OCI-LY7 (cell line): ENCODE results near the gene CFAP210. TPM values are rescaled to one million over a fixed set of nuclear protein-coding genes. Genes with fewer than 3 reads are reported as not detected.
"Not testable (repeated sequence)": the region's sequence is repeated elsewhere in the genome, so short reads cannot be mapped to it uniquely, and the experiment has no call there.

Experiments
- BruUV-seq: library from RNA; stranded (reverse); fragments of 400-500 nt; replicated peaks from 2 replicates; lab custom pipeline; 2021; lab: Mats Ljungman, UMichigan
- CTCF ChIA-PET: fragments of 300-600 bp; sonication (Branson Sonifier 250); formaldehyde crosslinking; loops from one replicate; lab custom pipeline; 2022; ENCODE audit warnings: antibody characterized with exemption; ENCODE audit not compliant: unreplicated experiment; lab: Charles Lee
- POLR2A ChIA-PET: fragments of 300-600 bp; sonication (Branson Sonifier 250); formaldehyde crosslinking; loops from one replicate; lab custom pipeline; 2022; ENCODE audit warnings: antibody characterized with exemption; lab: Charles Lee
- DNase-seq: peaks from one replicate; pipeline ENCODE4 v3.0.0-alpha.2; 2015; ENCODE audit warnings: low spot score
- H2AFZ ChIP-seq: fragments of 200-600 bp; sonication (generic), shearing (Covaris generic); 2 replicates; pipeline ENCODE4 v1.6.1; 2014; ENCODE audit warnings: mild to moderate bottlenecking, antibody characterized with exemption, low read length, moderate library complexity
- H3K27ac ChIP-seq: fragments of 200-600 bp; sonication (generic); 2 replicates; pipeline ENCODE4 v1.5.1; 2014; ENCODE audit warnings: mixed run types, low read depth, mild to moderate bottlenecking, moderate library complexity, low read length, inconsistent platforms; ENCODE audit not compliant: poor library complexity, severe bottlenecking
- H3K36me3 ChIP-seq: fragments of 200-600 bp; sonication (generic); 2 replicates; pipeline ENCODE4 v1.6.1; 2014; ENCODE audit warnings: mild to moderate bottlenecking, antibody characterized with exemption, low read length, moderate library complexity, mixed read lengths; ENCODE audit not compliant: insufficient read depth
- H3K4me1 ChIP-seq: fragments of 200-600 bp; sonication (generic); 2 replicates; pipeline ENCODE4 v1.5.1; 2014; ENCODE audit warnings: mild to moderate bottlenecking, low read length; ENCODE audit not compliant: insufficient read depth, poor library complexity, severe bottlenecking
- H3K4me2 ChIP-seq: fragments of 200-600 bp; sonication (generic); 2 replicates; pipeline ENCODE4 v1.6.1; 2014; ENCODE audit warnings: mild to moderate bottlenecking, low read length
- H3K4me3 ChIP-seq: fragments of 200-600 bp; sonication (generic); 2 replicates; pipeline ENCODE4 v1.5.1; 2014; ENCODE audit warnings: mild to moderate bottlenecking, low read depth, low read length; ENCODE audit not compliant: poor library complexity, severe bottlenecking
- H3K79me2 ChIP-seq: fragments of 200-600 bp; sonication (generic); 2 replicates; pipeline ENCODE4 v1.6.1; 2016; ENCODE audit warnings: low read depth, mild to moderate bottlenecking, low read length, moderate library complexity, mixed read lengths; ENCODE audit not compliant: insufficient read depth
- H3K9me2 ChIP-seq: fragments of 200-600 bp; sonication (generic); 2 replicates; pipeline ENCODE4 v1.6.1; 2016; ENCODE audit warnings: mild to moderate bottlenecking, low read length, mixed read lengths; ENCODE audit not compliant: insufficient read depth
- H3K9me3 ChIP-seq: fragments of 200-600 bp; sonication (generic); 2 replicates; pipeline ENCODE4 v1.6.1; 2014; ENCODE audit warnings: mild to moderate bottlenecking, mixed run types, low read length, mixed read lengths
- H4K20me1 ChIP-seq: fragments of 200-600 bp; sonication (generic); 2 replicates; pipeline ENCODE4 v1.6.1; 2014; ENCODE audit warnings: mild to moderate bottlenecking, antibody characterized with exemption, low read length, moderate library complexity, mixed read lengths; ENCODE audit not compliant: insufficient read depth
- EZH2phosphoT487 ChIP-seq: fragments of 200-600 bp; sonication (generic); IDR thresholded peaks from 2 replicates; pipeline ENCODE4 v1.6.1; 2018; ENCODE audit warnings: low read depth, borderline replicate concordance, mild to moderate bottlenecking, mixed run types, antibody characterized with exemption, low read length, moderate library complexity, mixed read lengths
- intact Hi-C: fragments of 100-400 bp; cut with micrococcal nuclease; formaldehyde crosslinking; loops from one replicate; pipeline ENCODE4 v1.10.0; 2022; ENCODE audit not compliant: unreplicated experiment
- small RNA-seq: library from RNA; depleted of rRNA; stranded (forward); fragments of <200 nt; gene quantifications from one replicate; pipeline ENCODE3, GENCODE V24; 2014
- total RNA-seq, 2 experiments: library from RNA; depleted of rRNA in 1 of 2; stranded (reverse); fragments of >200 nt in 1 of 2; shearing (Covaris generic) in 1 of 2; gene quantifications; 2 replicates each; pipeline ENCODE4 v1.2.3, GENCODE V29; 2014 to 2022
- TF ChIP-seq, protein P1 (sequence below): fragments of 200-600 bp; sonication (generic); conservative IDR thresholded peaks from 2 replicates; pipeline ENCODE4 v1.5.1; 2014; ENCODE audit warnings: mild to moderate bottlenecking, antibody characterized with exemption, low read length, moderate library complexity, mixed read lengths

The CFAP210 gene
- total RNA-seq, 2 experiments from 2014 or later: not detected

DNA sequence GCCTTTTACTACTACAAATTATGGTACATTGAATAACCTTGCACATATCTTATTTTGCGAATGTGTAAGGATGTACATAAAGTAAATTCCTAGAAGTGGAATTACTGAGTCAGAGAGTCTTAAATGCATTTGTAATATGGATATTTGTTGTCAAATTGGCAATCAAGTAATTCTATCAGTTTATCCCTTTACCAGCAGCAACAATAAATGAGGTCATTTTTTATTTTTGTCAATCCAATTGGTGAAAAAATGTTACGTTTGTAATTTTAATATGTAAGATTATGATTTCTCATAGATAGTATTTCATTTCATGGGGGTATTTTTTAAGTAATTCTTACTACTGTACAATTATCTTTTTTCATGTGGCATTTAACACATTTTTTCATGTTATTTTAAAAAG is 95.2 kb downstream of the CFAP210 start:
- H3K79me2 ChIP-seq: peaks cover 100% of the 10 kb centered on the region
- CTCF ChIA-PET: no interaction called here
- POLR2A ChIA-PET: interaction anchor here (0.5 to 1.2 kb wide), 4 partner anchors 14 to 1208 kb away, joined by 3 to 4 read pairs (median 3); partner anchors contain the start of gene FASTKD1
- BruUV-seq: no TSS peak
- no peak overlapping the region for H3K4me3 ChIP-seq
- no peaks in the 10 kb centered on the region for H3K4me1 ChIP-seq
- peaks cover 30% of the 10 kb centered on the region for H3K36me3 ChIP-seq
- intact Hi-C loops: no loop called here
- H2AFZ ChIP-seq: no peak overlapping the region
- no peaks in the 10 kb centered on the region; the same call in 1 of the 2 replicates for H3K9me3 ChIP-seq
- H3K9me2 ChIP-seq: no peaks in the 10 kb centered on the region
- no peak overlapping the region for H3K27ac ChIP-seq
- peaks cover 21% of the 10 kb centered on the region for H4K20me1 ChIP-seq
- no peak for DNase-seq
- TF ChIP-seq EZH2phosphoT487: no peak
- TF ChIP-seq, protein P1, sequence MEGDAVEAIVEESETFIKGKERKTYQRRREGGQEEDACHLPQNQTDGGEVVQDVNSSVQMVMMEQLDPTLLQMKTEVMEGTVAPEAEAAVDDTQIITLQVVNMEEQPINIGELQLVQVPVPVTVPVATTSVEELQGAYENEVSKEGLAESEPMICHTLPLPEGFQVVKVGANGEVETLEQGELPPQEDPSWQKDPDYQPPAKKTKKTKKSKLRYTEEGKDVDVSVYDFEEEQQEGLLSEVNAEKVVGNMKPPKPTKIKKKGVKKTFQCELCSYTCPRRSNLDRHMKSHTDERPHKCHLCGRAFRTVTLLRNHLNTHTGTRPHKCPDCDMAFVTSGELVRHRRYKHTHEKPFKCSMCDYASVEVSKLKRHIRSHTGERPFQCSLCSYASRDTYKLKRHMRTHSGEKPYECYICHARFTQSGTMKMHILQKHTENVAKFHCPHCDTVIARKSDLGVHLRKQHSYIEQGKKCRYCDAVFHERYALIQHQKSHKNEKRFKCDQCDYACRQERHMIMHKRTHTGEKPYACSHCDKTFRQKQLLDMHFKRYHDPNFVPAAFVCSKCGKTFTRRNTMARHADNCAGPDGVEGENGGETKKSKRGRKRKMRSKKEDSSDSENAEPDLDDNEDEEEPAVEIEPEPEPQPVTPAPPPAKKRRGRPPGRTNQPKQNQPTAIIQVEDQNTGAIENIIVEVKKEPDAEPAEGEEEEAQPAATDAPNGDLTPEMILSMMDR: no peak
- no peak overlapping the region for H3K4me2 ChIP-seq

DNA sequence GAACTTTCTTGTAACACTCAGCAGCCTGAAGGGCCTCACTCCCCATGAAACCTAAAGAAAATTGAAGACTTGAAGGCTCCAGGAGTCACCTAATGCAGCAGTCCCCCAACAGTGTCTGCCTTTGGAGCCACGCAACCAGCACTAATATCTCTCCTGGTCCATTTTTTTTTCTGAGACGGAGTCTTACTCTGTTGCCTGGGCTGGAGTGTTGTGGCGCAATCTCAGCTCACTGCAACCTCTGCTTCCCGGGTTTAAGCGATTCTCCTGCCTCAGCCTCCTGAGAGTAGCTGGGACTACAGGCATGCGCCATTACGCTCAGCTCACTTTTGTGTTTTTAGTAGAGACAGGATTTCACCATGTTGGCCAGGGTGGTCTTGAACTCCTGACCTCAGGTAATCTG is 97.7 kb downstream of the CFAP210 start:
- intact Hi-C loops, H3K9me3 ChIP-seq, BruUV-seq, CTCF ChIA-PET, H3K4me3 ChIP-seq, H2AFZ ChIP-seq, H3K27ac ChIP-seq, DNase-seq, H3K9me2 ChIP-seq, H3K4me1 ChIP-seq, H3K4me2 ChIP-seq: not testable (repeated sequence)
- peaks cover 15% of the 10 kb centered on the region for H4K20me1 ChIP-seq
- H3K36me3 ChIP-seq: peaks cover 32% of the 10 kb centered on the region
- POLR2A ChIA-PET: interaction anchor here (0.7 to 0.8 kb wide), 2 partner anchors 8 to 10 kb away, joined by 3 read pairs; no protein-coding TSS in a partner anchor
- peaks cover 100% of the 10 kb centered on the region for H3K79me2 ChIP-seq

Small RNAs within 50 kb of the gene (small RNA-seq; reads per million reads assigned to genes)
- gene RF00432: not detected

Other genes starting within 250 kb of the CFAP210 start
- 0.13 and 1.0 TPM in 2 replicates for gene BBS5, start 214.9 kb downstream of the CFAP210 start, total RNA-seq (2014; rRNA removed; shearing (Covaris generic))
- 0.11 and 0.20 TPM in 2 replicates for gene BBS5, start 214.9 kb downstream of the CFAP210 start, total RNA-seq (2022)
- gene KLHL41, start 184.7 kb downstream of the CFAP210 start, total RNA-seq (2014; rRNA removed; shearing (Covaris generic)): not detected in 2 replicates
- gene KLHL41, start 184.7 kb downstream of the CFAP210 start, total RNA-seq (2022): not detected in 2 replicates
- 25.1 and 34.6 TPM in 2 replicates for gene FASTKD1, start 120.5 kb downstream of the CFAP210 start, total RNA-seq (2014; rRNA removed; shearing (Covaris generic))
- gene FASTKD1, start 120.5 kb downstream of the CFAP210 start, total RNA-seq (2022): 48.6 and 54.9 TPM in 2 replicates
- 33.5 and 48.5 TPM in 2 replicates for gene PPIG, start 110.1 kb downstream of the CFAP210 start, total RNA-seq (2014; rRNA removed; shearing (Covaris generic))
- gene PPIG, start 110.1 kb downstream of the CFAP210 start, total RNA-seq (2022): 65.1 and 65.7 TPM in 2 replicates
- gene PHOSPHO2, start 64 bp upstream of the CFAP210 start, total RNA-seq (2014; rRNA removed; shearing (Covaris generic)): 2.8 and 4.8 TPM in 2 replicates
- 2.9 and 4.2 TPM in 2 replicates for gene PHOSPHO2, start 64 bp upstream of the CFAP210 start, total RNA-seq (2022)
- gene KLHL23, start 39.4 kb upstream of the CFAP210 start, total RNA-seq (2014; rRNA removed; shearing (Covaris generic)): 0.21 and 2.4 TPM in 2 replicates
- 0.79 and 0.82 TPM in 2 replicates for gene KLHL23, start 39.4 kb upstream of the CFAP210 start, total RNA-seq (2022)
- 126 and 162 TPM in 2 replicates for gene SSB, start 104.5 kb upstream of the CFAP210 start, total RNA-seq (2014; rRNA removed; shearing (Covaris generic))
- 161 and 173 TPM in 2 replicates for gene SSB, start 104.5 kb upstream of the CFAP210 start, total RNA-seq (2022)
- 52.3 and 56.7 TPM in 2 replicates for gene METTL5, start 130.5 kb upstream of the CFAP210 start, total RNA-seq (2014; rRNA removed; shearing (Covaris generic))
- gene METTL5, start 130.5 kb upstream of the CFAP210 start, total RNA-seq (2022): 82.2 and 87.3 TPM in 2 replicates
- gene UBR3, start 133.0 kb upstream of the CFAP210 start, total RNA-seq (2014; rRNA removed; shearing (Covaris generic)): 11.6 TPM in 2 replicates
- 21.0 and 26.0 TPM in 2 replicates for gene UBR3, start 133.0 kb upstream of the CFAP210 start, total RNA-seq (2022)